GM21825 (cell line): ENCODE data around the gene OPTC.

Source experiments
- ATAC-seq: cut with Tn5 transposase; IDR thresholded peaks from one replicate; pipeline ENCODE4 v1.9.1; 2021; ENCODE audit warnings: mild to moderate bottlenecking, moderate library complexity; ENCODE audit not compliant: unreplicated experiment

OPTC gene

DNA sequence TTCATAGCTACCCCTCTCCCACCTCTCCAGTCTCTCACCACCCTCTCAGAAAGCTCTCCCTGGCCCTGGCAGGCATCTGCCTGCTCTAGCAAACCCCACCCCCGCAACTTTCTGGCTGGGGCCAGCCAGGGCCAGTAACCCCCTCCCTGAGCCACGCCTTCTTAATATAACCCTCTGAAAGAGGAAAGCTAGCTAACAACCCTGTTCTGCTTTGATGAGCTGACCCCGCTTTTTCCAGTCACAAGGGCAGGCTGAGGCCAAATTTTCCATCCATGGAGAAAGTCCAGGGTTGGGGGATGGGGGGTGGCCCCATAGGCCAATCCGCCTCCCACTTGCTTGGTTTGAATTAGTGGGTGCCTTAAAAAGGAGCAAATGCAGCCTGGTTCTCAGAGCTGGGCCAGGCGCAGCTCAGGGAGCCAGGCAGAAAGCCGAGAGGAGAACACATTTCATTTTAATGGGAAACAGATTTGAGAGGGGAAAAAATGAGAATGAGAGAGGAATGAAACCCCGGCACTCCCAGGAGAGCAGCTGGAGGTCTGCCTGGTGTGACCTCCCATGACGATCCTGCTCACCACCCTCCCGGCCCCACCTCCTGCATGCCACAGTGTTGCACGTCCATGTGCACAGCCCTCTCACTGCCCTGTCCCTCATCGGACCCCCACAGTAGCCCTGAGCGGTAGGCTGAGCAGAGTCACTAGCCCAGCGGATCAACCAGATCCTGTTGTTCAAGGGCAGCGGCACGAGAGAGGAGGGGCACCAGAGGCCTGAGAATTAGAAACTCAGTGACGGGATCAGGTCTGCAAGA, 62.3 kb downstream of the OPTC start:
- ATAC-seq: no peak

DNA sequence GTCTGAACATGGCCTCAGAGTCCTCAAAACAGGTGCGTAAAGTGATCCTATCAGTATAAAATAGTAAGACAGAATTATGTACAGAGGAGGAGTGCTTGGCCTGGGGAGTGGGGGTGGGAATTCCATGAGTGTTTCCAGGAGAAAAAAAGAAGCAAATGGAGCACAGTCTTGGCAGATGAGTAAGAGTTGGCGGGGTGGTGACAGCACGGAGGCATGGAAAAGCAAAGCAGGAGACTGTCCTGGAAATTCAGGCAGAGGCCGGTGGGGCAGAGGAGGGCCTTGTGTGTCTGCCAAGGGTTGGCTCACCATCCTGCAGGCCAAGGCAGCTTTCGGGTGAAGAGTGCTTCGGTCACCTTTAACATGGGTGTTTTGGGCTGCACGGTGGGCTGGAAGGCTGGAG, 63.4 kb downstream of the OPTC start:
- no peak for ATAC-seq

DNA sequence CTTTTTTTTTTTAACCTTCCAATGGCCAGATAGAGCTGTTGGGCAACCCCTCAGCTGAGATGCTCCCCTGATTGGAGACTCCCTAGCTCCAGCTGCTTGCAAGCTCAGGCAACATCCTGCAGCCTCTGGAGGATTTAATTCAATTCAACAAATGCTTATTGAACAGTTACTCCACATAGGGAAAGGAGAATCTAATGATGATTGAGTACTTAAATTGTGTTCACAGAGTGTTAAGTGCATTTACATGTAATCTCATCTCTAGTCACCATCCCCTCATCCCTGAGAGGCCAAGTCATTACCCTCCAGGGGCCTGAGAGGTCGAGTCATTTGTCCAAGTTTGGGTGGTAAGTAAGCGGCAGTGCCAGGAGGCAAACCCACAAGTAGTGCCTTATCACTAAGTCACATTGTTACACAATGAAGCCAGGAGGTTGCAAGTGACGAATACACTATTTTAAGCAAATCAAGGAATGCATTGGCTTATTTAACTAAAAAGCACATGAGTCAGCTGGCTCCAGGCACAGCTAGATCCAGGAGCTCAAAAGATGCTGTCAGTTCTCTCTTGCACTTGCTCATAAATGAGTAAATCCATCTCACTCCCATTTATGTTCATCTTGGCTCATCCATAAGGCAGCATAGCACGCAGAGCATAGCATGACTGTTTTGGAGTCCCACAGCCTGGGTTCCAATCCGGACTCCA, 64.3 kb downstream of the OPTC start:
- no peak for ATAC-seq
